ENCODE measurements around the gene CHSY3.

GRCh38 chr5:130045334-130045733, 141.1 kb downstream of the CHSY3 start:
- TF ChIP-seq REST (tag by site-specific recombination; IDR thresholded peaks at IDR 0.05) (no peak), ZBTB49 (tag by site-specific recombination; IDR thresholded peaks at IDR 0.05; ENCODE audit: low read depth) (no peak), ZNF121 (tag by site-specific recombination; IDR thresholded peaks at IDR 0.05) (no peak), CTCF (tag by site-specific recombination; IDR thresholded peaks at IDR 0.05) (no peak), PBX3 (CRISPR knock-in tag; IDR thresholded peaks at IDR 0.05) (no peak), ZNF274 (IDR thresholded peaks at IDR 0.05; ENCODE audit: low read length) (no peak), ZNF274 (tag by site-specific recombination; IDR thresholded peaks at IDR 0.05; ENCODE audit: borderline replicate concordance) (no peak), HOXC10 (CRISPR knock-in tag; IDR thresholded peaks at IDR 0.05) (no peak), ZNF24 (tag by site-specific recombination; IDR thresholded peaks at IDR 0.05) (no peak), ZFP3 (tag by site-specific recombination; IDR thresholded peaks at IDR 0.05; ENCODE audit: low read depth) (no peak), SP2 (tag by site-specific recombination; IDR thresholded peaks at IDR 0.05) (no peak), MYNN (tag by site-specific recombination; IDR thresholded peaks at IDR 0.05; ENCODE audit: borderline replicate concordance) (no peak), MZF1 (tag by site-specific recombination; IDR thresholded peaks at IDR 0.05; ENCODE audit: borderline replicate concordance) (no peak), ZNF280C (tag by site-specific recombination; IDR thresholded peaks at IDR 0.05) (no peak), ZBTB26 (tag by site-specific recombination; optimal IDR thresholded peaks at IDR 0.05) (no peak)

Measured in HEK293 (cell line).